Gastrocnemius medialis (tissue), 4 donors: ENCODE data around the gene FAM3D.

Source experiments
- CTCF ChIP-seq, 5 experiments: fragments of 450-650 bp in 3 of 5; fragments of 200-600 bp in 2 of 5; sonication (generic) in 2 of 5; IDR thresholded peaks in 4 of 5; conservative IDR thresholded peaks in 1 of 5; 1 replicate in 4 of 5; 2 replicates in 1 of 5; pipeline ENCODE4 v1.5.1; 2016 to 2019; ENCODE audit warnings: antibody characterized with exemption in 5 of 5, mild to moderate bottlenecking in 3 of 5, moderate library complexity in 3 of 5
- POLR2A ChIP-seq, 2 donors: fragments of 450-650 bp; IDR thresholded peaks; one replicate each; pipeline ENCODE4 v1.6.1; 2017; ENCODE audit warnings: antibody characterized with exemption in 2 of 2, mild to moderate bottlenecking in 2 of 2, moderate library complexity in 2 of 2

- TF ChIP-seq POLR2A (IDR thresholded peaks at IDR 0.05) = no peak
- TF ChIP-seq CTCF (IDR thresholded peaks at IDR 0.05 in 4 of 5, conservative IDR thresholded peaks at IDR 0.05 in 1 of 5) = no peak
Measured at GRCh38 chr3:58591517-58592510, 74.8 kb downstream of the FAM3D start.
